GM23338 (cell line): ENCODE data around the gene LMF2. TPM values are rescaled to one million over a fixed set of nuclear protein-coding genes. Genes with fewer than 3 reads are reported as not detected.

Experiments
- ATAC-seq: fragments of 200-7000 bp; cut with Tn5 transposase; 3 replicates; pipeline ENCODE4 v1.9.1; 2020
- DNase-seq: peaks from one replicate; pipeline ENCODE4 v3.0.0-alpha.2; 2015; ENCODE audit warnings: low spot score
- H2AFZ ChIP-seq: fragments of 200-600 bp; sonication (generic); 2 replicates; pipeline ENCODE4 v1.8.0; 2016; ENCODE audit warnings: antibody characterized with exemption, mild to moderate bottlenecking, moderate library complexity
- H3F3A ChIP-seq: fragments of 200-600 bp; sonication (generic); replicated peaks from 2 replicates; pipeline ENCODE4 v1.8.0; 2017; ENCODE audit warnings: antibody characterized with exemption, mixed run types, low read depth
- H3K27ac ChIP-seq: fragments of 200-600 bp; sonication (generic); 2 replicates; pipeline ENCODE4 v1.6.1; 2016; ENCODE audit warnings: low read depth
- H3K27me3 ChIP-seq: fragments of 200-600 bp; sonication (generic); 2 replicates; pipeline ENCODE4 v1.8.0; 2016; ENCODE audit warnings: mild to moderate bottlenecking, mixed run types, moderate library complexity; ENCODE audit not compliant: insufficient read depth
- H3K36me3 ChIP-seq: fragments of 200-600 bp; sonication (generic); 2 replicates; pipeline ENCODE4 v1.8.0; 2016; ENCODE audit warnings: mild to moderate bottlenecking; ENCODE audit not compliant: insufficient read depth
- H3K4me1 ChIP-seq: fragments of 200-600 bp; sonication (generic); 2 replicates; pipeline ENCODE4 v1.8.0; 2016; ENCODE audit warnings: mild to moderate bottlenecking, moderate library complexity; ENCODE audit not compliant: insufficient read depth
- H3K4me2 ChIP-seq: fragments of 200-600 bp; sonication (generic); 2 replicates; pipeline ENCODE4 v1.7.1; 2017; ENCODE audit warnings: mixed run types
- H3K4me3 ChIP-seq: fragments of 200-600 bp; sonication (generic); 2 replicates; pipeline ENCODE4 v1.6.1; 2016; ENCODE audit warnings: mixed run types
- H3K79me2 ChIP-seq: fragments of 200-600 bp; sonication (generic); replicated peaks from 2 replicates; pipeline ENCODE4 v1.8.0; 2017; ENCODE audit warnings: mild to moderate bottlenecking; ENCODE audit not compliant: insufficient read depth
- H3K9me2 ChIP-seq: fragments of 200-600 bp; sonication (generic); 2 replicates; pipeline ENCODE4 v1.8.0; 2017; ENCODE audit not compliant: insufficient read depth
- H4K20me1 ChIP-seq: fragments of 200-600 bp; sonication (generic); replicated peaks from 2 replicates; pipeline ENCODE4 v1.8.0; 2017; ENCODE audit warnings: mild to moderate bottlenecking; ENCODE audit not compliant: insufficient read depth
- H3K27ac Mint-ChIP-seq: 2 replicates; pipeline ENCODE4 v1.8.0; 2020; ENCODE audit warnings: inconsistent platforms, mild to moderate bottlenecking, moderate library complexity, mixed read lengths
- H3K27me3 Mint-ChIP-seq: 3 replicates; pipeline ENCODE4 v1.8.0; 2022; ENCODE audit warnings: low read depth, mild to moderate bottlenecking, moderate library complexity, mixed read lengths, inconsistent platforms; ENCODE audit not compliant: insufficient read depth, poor library complexity
- H3K36me3 Mint-ChIP-seq: 3 replicates; pipeline ENCODE4 v1.8.0; 2021; ENCODE audit warnings: low read depth, mild to moderate bottlenecking, inconsistent platforms, moderate library complexity, mixed read lengths
- H3K4me1 Mint-ChIP-seq: 3 replicates; pipeline ENCODE4 v1.8.0; 2020; ENCODE audit warnings: mild to moderate bottlenecking, inconsistent platforms, mixed read lengths
- H3K4me3 Mint-ChIP-seq: 3 replicates; pipeline ENCODE4 v1.8.0; 2021; ENCODE audit warnings: moderate library complexity, mild to moderate bottlenecking, inconsistent platforms, mixed read lengths
- H3K9me3 Mint-ChIP-seq: 3 replicates; pipeline ENCODE4 v1.8.0; 2020; ENCODE audit warnings: moderate library complexity, mild to moderate bottlenecking, inconsistent platforms, mixed read lengths
- CREB1 ChIP-seq: fragments of 250-450 bp; sonication (Bioruptor Pico); IDR thresholded peaks from 2 replicates; pipeline ENCODE4 v1.5.0; 2020; ENCODE audit warnings: low read depth, mild to moderate bottlenecking, moderate library complexity
- EZH2 ChIP-seq: fragments of 200-600 bp; sonication (generic); IDR thresholded peaks from one replicate; pipeline ENCODE4 v1.8.0; 2017; ENCODE audit warnings: antibody characterized with exemption, mild to moderate bottlenecking, low read depth; ENCODE audit not compliant: unreplicated experiment
- EZH2phosphoT487 ChIP-seq: fragments of 200-600 bp; sonication (generic); IDR thresholded peaks from one replicate; pipeline ENCODE4 v1.8.1; 2018; ENCODE audit warnings: antibody characterized with exemption; ENCODE audit not compliant: unreplicated experiment
- NANOG ChIP-seq: IDR thresholded peaks from 2 replicates; pipeline ENCODE4 v1.6.1; 2016; ENCODE audit warnings: antibody characterized with exemption, borderline replicate concordance
- STAT1 ChIP-seq: IDR thresholded peaks from one replicate; pipeline ENCODE4 v1.6.1; 2016; ENCODE audit warnings: antibody characterized with exemption; ENCODE audit not compliant: unreplicated experiment
- ZNF114 ChIP-seq: fragments of 250-450 bp; sonication (Bioruptor Pico); IDR thresholded peaks from 2 replicates; pipeline ENCODE4 v1.5.0; 2020; ENCODE audit warnings: mild to moderate bottlenecking, moderate library complexity
- ZNF462 ChIP-seq: fragments of 250-450 bp; sonication (Bioruptor Pico); IDR thresholded peaks from 2 replicates; pipeline ENCODE4 v1.5.0; 2020; ENCODE audit warnings: mild to moderate bottlenecking, moderate library complexity
- polyA plus RNA-seq: library from polyadenylated mRNA; unstranded; fragments of >200 nt; fragmentation: Nextera tagmentation; extraction: Ambion mirVana; gene quantifications from 2 replicates; pipeline ENCODE4 v1.2.1, GENCODE V29; 2016
- total RNA-seq: library from RNA; depleted of rRNA; stranded (reverse); fragments of >200 nt; shearing (Covaris generic); gene quantifications from 2 replicates; pipeline ENCODE4 v1.2.3, GENCODE V29; 2014

LMF2 gene
- total and polyA plus RNA-seq, 2 experiments from 2014 or later: 15.6 to 36.3 TPM

DNA sequence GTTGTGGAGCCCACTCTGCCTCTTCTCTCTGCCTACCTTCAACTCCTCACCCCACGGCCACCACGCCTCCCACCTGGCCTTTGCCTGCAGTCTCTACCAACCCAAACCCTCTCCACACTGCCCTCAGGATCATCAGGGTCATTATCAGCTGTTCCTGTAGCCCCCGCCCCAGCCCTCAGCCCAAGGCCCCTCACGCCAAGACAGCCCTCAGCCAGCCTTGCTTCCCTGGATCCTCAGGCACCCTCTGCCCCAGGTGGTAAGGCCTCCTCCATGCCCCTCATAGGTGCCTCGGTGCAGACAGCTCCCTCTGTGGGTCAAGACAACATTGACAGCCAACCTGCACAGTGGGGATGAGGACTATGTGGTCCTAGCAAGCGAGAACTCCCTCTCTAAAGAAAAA is 34.4 kb downstream of the LMF2 start (continued):
- no peak for TF ChIP-seq ZNF462
- no peak for TF ChIP-seq NANOG

- H3K27ac ChIP-seq: no peak overlapping the region
- H3K4me1 Mint-ChIP-seq: peaks cover 39% of the 10 kb centered on the region
- H3K27me3 Mint-ChIP-seq: peaks cover 24% of the 10 kb centered on the region
- H3K36me3 Mint-ChIP-seq: peaks cover under 1% of the 10 kb centered on the region
- DNase-seq (no peak), ATAC-seq (no peak)
- H3K4me3 Mint-ChIP-seq: no peak overlapping the region
- no peaks in the 10 kb centered on the region for H3K36me3 ChIP-seq
- H3K4me2 ChIP-seq: no peak overlapping the region
- H4K20me1 ChIP-seq: peaks cover 40% of the 10 kb centered on the region
- H3K79me2 ChIP-seq: peaks cover 61% of the 10 kb centered on the region
- no peaks in the 10 kb centered on the region for H3K27me3 ChIP-seq
- no peaks in the 10 kb centered on the region for H3K9me3 Mint-ChIP-seq
- no peak overlapping the region for H3K4me3 ChIP-seq
- no peak overlapping the region for H2AFZ ChIP-seq
- no peak overlapping the region for H3K27ac Mint-ChIP-seq
- H3K9me2 ChIP-seq: no peaks in the 10 kb centered on the region
- H3K4me1 ChIP-seq: peaks cover 19% of the 10 kb centered on the region
- H3F3A ChIP-seq: no peaks in the 10 kb centered on the region
- TF ChIP-seq CREB1: no peak
- TF ChIP-seq ZNF114 (CRISPR knock-in tag): no peak
- no peak for TF ChIP-seq ZNF462
- no peak for TF ChIP-seq NANOG
- TF ChIP-seq EZH2phosphoT487: no peak
- no peak for TF ChIP-seq EZH2
- no peak for TF ChIP-seq STAT1
These were observed 35.5 kb downstream of the LMF2 start for GRCh38 chr22:50471962-50472361.
